Posterior cingulate gyrus (tissue), 11 donors: ENCODE results near the gene CLVS2.

Experiments used
- DNase-seq, 10 donors: peaks; one replicate each; pipeline versions ENCODE4 v3.0.0 to v3.0.0-alpha.2; 2020 to 2021; ENCODE audit warnings: mixed read lengths in 3 of 10
- intact Hi-C: fragments of 100-400 bp; cut with DNase I; formaldehyde crosslinking; loops from one replicate; pipeline ENCODE4 v1.15.1; 2023

CLVS2 gene

GRCh38 chr6:123117145-123117908 lies 121.3 kb downstream of the CLVS2 start:
- intact Hi-C loops: no loop called here

GRCh38 chr6:123118811-123119210 lies 122.8 kb downstream of the CLVS2 start:
- intact Hi-C loops: no loop called here
- no peak for DNase-seq

More at GRCh38 chr6:123117145-123117908, 121.3 kb downstream of the CLVS2 start:
- no peak for DNase-seq
